Measurements from ENCODE around the gene ITGAL.
"Not testable (repeated sequence)": the region's sequence is repeated elsewhere in the genome, so short reads cannot be mapped to it uniquely, and the experiment has no call there.

ITGAL gene

DNA sequence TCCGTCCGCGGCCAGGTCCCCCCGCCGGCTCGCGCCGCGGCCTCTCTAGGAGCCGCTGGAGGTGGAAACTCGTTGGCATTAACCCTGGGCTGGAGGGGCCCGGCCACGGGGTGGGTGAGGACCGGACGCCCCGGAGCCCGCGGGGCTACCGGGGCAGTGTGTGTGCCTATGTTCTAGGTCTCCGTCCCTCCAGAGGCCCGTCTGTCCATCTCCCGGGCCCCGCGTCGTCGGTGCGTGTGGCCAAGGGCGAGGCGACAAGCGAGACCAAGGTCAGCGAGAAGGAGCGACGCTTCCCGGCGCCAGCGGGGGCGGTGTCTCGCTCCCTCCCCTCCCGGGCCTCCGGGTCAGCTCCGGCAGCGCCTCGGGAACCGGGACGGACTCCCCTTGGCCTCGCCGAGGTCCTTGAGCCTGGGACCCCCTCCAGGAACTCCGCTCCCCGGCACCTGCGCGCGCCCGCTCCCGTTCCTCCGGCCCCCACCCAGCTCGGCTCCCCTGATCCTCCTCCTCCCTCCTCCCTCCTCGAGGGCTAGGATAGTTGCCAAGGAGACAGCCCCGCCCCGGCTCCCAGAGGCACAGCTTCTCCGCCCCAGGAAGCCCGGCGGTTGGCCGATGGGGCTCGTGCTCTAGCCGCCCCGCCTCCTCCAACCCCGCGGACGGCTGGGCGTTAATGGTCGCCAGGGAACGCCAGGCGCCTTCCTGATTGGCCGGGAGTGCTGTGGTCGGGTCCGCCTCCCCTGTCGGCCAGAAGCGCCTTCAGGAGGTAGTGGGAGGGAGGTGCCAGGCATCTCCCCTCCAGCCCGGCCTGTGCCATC, 54.5 kb downstream of the ITGAL start:
- peak; percentile 95 for DNase-seq

DNA sequence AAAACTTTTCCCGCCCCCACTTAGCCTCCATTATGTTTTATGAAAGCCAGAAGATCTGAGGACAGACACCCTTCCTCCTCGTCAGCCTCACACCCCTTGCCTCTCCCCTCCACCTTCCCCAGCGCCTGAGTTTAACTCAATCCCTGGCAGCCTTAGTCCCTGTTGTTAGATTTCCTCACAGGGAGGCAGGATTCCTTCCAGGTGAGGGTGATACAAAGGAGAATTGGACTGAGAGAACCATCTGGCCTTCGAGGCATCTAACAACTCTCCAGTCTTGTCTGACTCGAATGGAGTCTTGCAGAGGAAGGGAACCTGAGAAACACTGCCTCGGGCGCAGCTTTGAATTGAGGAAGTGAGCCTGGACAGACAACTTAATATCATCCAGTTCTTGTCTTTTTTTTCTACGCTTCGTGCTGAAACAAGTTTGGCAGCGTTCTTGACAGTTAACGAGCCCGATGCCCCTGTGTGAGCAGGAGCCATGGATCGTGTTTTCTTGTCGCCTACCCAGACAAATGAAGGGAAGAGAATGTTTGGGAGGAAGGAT, 55.2 kb downstream of the ITGAL start:
- no peak for DNase-seq

DNA sequence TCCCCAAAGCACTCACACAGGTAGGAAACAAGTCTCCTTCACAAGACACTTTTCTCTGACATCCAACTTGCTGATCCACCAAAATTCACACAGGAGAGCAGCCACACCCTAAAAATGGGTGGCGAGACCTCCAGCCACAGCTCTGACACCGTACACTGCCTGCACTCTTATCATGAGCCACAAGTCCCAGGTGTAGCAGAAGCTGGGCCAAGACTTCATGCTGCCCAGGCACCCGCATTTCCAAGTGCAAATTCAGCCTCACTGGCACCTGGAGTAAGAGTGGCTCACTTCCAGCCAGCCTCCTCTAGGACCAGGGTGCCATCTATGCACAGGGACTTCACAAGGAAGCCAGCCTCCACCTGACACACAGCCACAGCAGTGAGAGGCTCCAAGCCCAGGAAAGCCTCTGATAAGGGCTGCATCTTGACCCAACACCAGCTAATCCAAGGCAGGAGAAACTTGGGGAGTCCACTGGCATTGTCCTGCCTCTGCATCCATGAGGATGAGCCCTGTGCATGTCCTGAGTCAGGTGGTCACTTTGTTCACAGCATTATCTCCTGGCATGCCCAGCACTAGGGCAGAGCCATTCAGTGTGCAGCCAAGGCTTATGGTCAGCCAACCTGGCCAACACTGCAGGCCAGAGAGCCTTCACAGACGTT, 56.4 kb downstream of the ITGAL start:
- DNase-seq = no peak

GRCh38 chr16:30530163-30531037, 57.9 kb downstream of the ITGAL start:
- no peak for DNase-seq

GRCh38 chr16:30532285-30533145, 60.0 kb downstream of the ITGAL start:
- DNase-seq = no peak

DNA sequence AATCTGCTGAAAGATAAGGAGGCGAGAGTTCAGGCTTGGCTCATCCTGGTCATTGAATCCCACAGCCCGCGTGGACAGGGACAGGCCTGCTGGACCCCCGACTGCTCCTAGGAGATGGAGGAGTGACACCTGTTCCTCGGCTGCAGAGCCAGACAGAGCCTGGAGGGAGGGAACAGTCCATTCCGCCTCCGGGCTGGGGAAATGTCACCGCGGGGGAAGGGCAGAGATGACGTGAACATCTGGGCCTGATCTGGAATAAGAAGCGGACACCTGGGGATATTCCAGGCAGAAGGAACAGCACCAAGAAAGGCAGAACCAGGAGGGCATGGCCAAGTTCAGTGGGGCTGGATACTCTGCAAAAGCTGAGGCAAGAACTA, 60.6 kb downstream of the ITGAL start:
- no peak for DNase-seq

DNA sequence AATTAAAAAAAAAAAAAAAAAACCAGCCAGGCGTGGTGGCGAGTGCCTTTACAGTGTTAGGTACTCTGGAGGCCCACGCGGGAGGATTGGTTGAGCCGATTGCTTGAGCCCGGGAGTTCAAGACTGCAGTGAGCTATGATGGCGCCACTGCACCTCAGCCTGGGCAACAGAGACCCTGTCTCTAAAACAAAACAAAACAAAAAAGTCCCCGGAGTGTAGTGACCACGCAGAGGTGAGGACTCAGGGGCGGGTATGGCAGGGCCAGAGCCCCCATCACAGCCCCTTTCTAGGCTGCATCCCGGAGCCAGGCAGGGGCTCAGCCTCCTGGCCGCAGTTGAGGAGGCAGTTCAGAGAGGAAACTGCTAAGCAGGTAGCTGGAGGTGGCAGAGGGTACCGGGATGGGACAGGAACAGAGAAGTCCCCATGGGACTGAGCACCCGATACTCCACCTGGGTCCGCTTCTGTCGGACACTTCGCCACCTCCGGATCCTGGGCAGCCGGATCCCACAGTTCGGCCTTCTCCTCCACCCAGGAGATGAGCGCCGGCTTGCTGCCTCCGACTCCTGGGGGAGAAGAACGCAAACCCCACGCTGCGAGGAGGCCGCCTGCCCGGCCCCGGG, 61.3 kb downstream of the ITGAL start:
- DNase-seq = no peak

- DNase-seq = peak; percentile 86
Measured at GRCh38 chr16:30534368-30535105, 62.0 kb downstream of the ITGAL start, which contains the start of gene ZNF747. Gene ZNF747 (minus strand): TSS chr16:30534858. CDS start chr16:30534679, 179 bp downstream.

GRCh38 chr16:30535106-30535776, 62.7 kb downstream of the ITGAL start:
- DNase-seq = no peak

- peak; percentile 45 for DNase-seq
Measured at GRCh38 chr16:30535777-30536190, 63.2 kb downstream of the ITGAL start.

DNA sequence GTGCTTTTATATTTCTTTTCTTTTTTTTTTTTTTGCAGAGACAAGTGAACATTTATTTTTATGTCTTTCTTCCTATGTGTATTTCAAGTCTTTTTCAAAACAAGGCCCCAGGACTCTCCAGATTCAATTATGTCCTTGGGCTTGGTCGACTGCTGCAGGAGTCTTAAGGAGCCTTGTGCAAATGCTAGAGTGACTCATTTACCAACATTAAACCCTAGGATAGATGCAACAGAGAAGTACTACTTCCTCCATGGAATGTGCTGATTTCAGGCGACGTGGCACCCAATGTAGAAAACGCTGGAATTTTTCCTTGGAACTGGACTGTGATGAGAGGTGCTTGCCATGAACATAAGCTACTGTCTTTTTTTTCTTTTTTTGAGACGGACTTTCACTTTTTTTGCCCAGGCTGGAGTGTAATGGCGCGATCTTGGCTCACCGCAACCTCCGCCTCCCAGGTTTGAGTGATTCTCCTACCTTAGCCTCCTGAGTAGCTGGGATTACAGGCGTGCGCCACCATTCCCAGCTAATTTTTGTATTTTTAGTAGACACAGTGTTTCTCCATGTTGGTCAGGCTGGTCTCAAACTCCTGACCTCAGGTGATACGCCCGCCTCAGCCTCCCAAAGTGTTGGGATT, 64.0 kb downstream of the ITGAL start:
- DNase-seq = not testable (repeated sequence)

- DNase-seq = no peak
Measured at GRCh38 chr16:30539000-30539964, 66.7 kb downstream of the ITGAL start.

DNA sequence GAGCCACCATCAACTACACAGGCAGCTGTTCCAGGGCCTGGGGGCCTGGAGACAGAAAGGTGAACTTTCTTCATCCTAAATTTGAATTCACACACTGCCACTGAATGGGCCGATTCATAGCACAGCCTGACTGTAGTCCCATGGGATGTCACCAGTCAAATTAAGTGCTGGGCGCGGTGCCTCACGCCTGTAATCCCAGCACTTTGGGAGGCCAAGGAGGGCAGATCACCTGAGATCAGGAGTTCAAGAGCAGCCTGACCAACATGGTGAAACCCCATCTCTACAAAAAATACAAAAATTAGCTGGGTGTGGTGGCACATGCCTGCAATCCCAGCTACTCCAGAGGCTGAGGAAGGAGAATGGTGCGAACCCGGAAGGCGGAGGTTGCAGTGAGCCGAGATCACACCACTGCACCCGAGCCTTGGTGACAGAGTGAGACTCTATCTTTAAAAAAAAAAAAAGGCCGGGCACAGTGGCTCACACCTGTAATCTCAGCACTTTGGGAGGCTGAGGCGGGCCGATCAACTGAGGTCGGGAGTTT, 67.5 kb downstream of the ITGAL start:
- DNase-seq = not testable (repeated sequence)

GRCh38 chr16:30540916-30541464, 68.4 kb downstream of the ITGAL start:
- not testable (repeated sequence) for DNase-seq

- no peak for DNase-seq
Measured at GRCh38 chr16:30541502-30542329, 69.2 kb downstream of the ITGAL start.

- DNase-seq = no peak
Measured at GRCh38 chr16:30543067-30543466, 70.5 kb downstream of the ITGAL start.

DNA sequence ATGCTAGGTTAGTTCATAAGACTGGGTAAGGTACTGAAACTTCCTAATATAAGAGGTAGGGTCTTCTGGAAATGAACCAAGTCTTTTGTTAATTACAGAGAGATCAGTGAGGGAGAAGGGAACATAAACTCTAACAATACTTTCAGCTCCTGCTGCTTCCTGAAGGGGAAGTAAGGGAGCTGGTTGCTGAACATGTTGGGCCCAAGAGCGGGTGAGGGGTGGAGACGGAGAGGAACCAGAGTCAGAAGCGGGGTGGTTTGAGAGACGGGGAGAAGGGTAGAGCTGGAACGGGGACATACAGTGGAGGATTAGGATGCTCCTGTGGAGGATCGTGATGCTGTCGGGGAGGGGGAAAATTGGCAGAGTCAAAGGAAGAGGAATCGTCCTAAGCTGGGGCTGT, 73.6 kb downstream of the ITGAL start:
- no peak for DNase-seq
